Skeletal muscle satellite cell (primary cell): ENCODE measurements around the gene PPA2. TPM values are rescaled to one million over a fixed set of nuclear protein-coding genes. Genes with fewer than 3 reads are reported as not detected.
A peak's percentile ranks its signal among the peaks of the same experiment; 100 is the strongest.

Source experiments
- H3K27me3 ChIP-seq: 2 replicates; pipeline ENCODE4 v1.7.0; 2013; ENCODE audit warnings: low read length; ENCODE audit not compliant: control insufficient read depth, insufficient read depth
- H3K36me3 ChIP-seq: 2 replicates; pipeline ENCODE4 v1.7.0; 2013; ENCODE audit warnings: mild to moderate bottlenecking, control low read depth, low read length; ENCODE audit not compliant: insufficient read depth
- H3K4me1 ChIP-seq: 2 replicates; pipeline ENCODE4 v1.7.0; 2013; ENCODE audit warnings: low read length; ENCODE audit not compliant: control insufficient read depth, insufficient read depth
- H3K4me2 ChIP-seq: 2 replicates; pipeline ENCODE4 v1.7.0; 2013; ENCODE audit warnings: mild to moderate bottlenecking, low read length
- H3K4me3 ChIP-seq: 2 replicates; pipeline ENCODE4 v1.7.0; 2013; ENCODE audit warnings: low read length
- H3K9ac ChIP-seq: 2 replicates; pipeline ENCODE4 v1.7.0; 2013; ENCODE audit warnings: mild to moderate bottlenecking, low read depth, low read length, moderate library complexity
- H3K9me3 ChIP-seq: replicated peaks from 2 replicates; pipeline ENCODE4 v1.7.0; 2013; ENCODE audit warnings: mild to moderate bottlenecking, control low read depth, low read length
- total RNA-seq: library from RNA; depleted of rRNA; stranded (reverse); fragments of >200 nt; gene quantifications from 2 replicates; pipeline ENCODE4 v1.2.3, GENCODE V29; 2012; rRNA removed

The PPA2 gene
- 65.5 and 88.2 TPM in 2 replicates for total RNA-seq

- no peaks in the 10 kb centered on the region for H3K36me3 ChIP-seq
- H3K9ac ChIP-seq, result peak within 1 kb of the TSS; percentile 97
- peak within 1 kb of the TSS; percentile 94 for H3K4me3 ChIP-seq
- H3K27me3 ChIP-seq, result no peaks in the 10 kb centered on the region
- H3K9me3 ChIP-seq, result no peaks in the 10 kb centered on the region
- peaks cover 23% of the 10 kb centered on the region for H3K4me1 ChIP-seq
- peak within 1 kb of the TSS; percentile 96 for H3K4me2 ChIP-seq
Observed at GRCh38 chr4:105473324-105474098, at the start of gene PPA2. TSS of gene PPA2 (minus strand) at chr4:105474062. CDS start at chr4:105474050, 12 bp downstream.

DNA sequence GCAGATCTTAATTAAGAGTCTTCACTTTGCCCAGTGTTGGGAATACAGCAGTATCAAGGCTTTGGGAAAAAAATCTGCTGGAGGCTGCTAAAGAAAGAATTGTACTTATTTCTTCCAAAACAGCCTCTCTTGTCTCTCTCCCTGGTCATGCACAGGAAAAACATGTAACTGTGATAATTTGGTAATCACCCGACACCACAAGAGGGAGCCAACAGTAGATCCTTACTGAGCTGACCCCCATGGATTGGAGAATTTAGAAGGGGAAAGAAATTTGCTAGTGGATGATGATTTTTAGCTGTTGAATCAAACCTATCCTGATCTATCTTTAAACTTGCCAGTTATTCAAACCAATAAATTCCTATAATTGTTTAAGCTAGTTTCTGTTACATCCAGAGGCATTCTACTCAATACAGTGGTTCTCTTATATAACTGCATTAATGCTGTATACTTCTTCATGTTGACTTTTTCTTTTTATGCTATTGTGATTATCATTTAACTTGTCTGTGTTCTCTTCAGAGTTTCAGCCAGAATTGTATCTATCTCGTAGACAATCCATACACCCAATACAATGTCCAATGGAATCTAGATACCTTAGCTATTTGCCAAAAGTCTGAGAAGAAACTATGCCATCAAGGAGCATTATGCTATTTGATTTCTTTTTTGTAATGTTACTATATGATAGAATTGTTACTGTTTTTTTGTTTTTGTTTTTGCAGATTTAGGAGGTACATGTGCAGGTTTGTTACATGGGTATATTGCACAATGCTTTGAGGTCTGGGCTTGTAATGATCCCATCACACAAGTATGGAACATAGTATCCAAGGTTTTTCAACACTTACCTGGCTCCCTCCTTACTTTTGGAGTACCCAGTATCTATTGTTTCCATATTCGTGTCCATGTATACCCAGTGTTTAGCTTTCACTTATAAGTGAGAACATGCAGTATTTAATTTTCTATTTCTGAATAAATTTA lies 47.2 kb upstream of the PPA2 start:
- Histone ChIP-seq H3K4me1 (no peaks in the 10 kb centered on the region), H3K9me3 (no peaks in the 10 kb centered on the region), H3K4me2 (no peak overlapping the region), H3K9ac (no peak overlapping the region), H3K36me3 (no peaks in the 10 kb centered on the region), H3K27me3 (no peaks in the 10 kb centered on the region), H3K4me3 (no peak overlapping the region)

- Histone ChIP-seq H3K4me2 (no peak overlapping the region), H3K4me3 (no peak overlapping the region), H3K27me3 (no peaks in the 10 kb centered on the region), H3K9me3 (no peaks in the 10 kb centered on the region), H3K9ac (no peak overlapping the region), H3K36me3 (no peaks in the 10 kb centered on the region), H3K4me1 (no peaks in the 10 kb centered on the region)
Observed at GRCh38 chr4:105510245-105510644, 36.4 kb upstream of the PPA2 start.

- Histone ChIP-seq H3K4me2 (no peak overlapping the region), H3K9ac (no peak overlapping the region), H3K36me3 (no peaks in the 10 kb centered on the region)
Observed at GRCh38 chr4:105509714-105510113, 35.9 kb upstream of the PPA2 start.

DNA sequence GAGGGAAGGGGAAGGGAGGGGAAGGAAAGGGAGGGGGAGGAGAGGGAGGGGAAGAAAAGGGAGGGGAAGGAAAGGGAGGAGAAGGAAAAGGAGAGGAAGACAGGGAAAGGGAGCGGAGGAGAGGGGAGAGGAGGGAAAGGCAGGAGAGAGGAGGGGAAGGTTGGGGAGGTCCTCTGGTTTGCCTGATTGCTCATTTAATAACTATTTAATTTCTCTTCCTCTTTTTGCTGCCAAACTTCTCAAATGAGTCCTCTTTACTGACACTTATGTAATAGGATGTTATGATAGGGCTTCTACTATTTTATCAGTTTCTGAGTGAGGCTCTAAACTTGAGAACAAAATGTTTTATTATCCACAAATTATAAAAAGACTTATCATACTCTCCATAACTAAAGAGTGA lies 35.4 kb upstream of the PPA2 start:
- Histone ChIP-seq H3K4me2 (no peak overlapping the region), H3K27me3 (no peaks in the 10 kb centered on the region), H3K36me3 (no peaks in the 10 kb centered on the region), H3K9ac (no peak overlapping the region), H3K4me1 (no peaks in the 10 kb centered on the region), H3K4me3 (no peak overlapping the region), H3K9me3 (no peaks in the 10 kb centered on the region)

More at GRCh38 chr4:105509714-105510113, 35.9 kb upstream of the PPA2 start:
- Histone ChIP-seq H3K4me3 (no peak overlapping the region), H3K4me1 (no peaks in the 10 kb centered on the region), H3K27me3 (no peaks in the 10 kb centered on the region), H3K9me3 (no peaks in the 10 kb centered on the region)

- no peaks in the 10 kb centered on the region for H3K4me1 ChIP-seq
- H3K9ac ChIP-seq, result no peak overlapping the region
- H3K27me3 ChIP-seq, result no peaks in the 10 kb centered on the region
- H3K36me3 ChIP-seq, result no peaks in the 10 kb centered on the region
- no peak overlapping the region for H3K4me2 ChIP-seq
- no peaks in the 10 kb centered on the region for H3K9me3 ChIP-seq
- H3K4me3 ChIP-seq, result no peak overlapping the region
Observed at GRCh38 chr4:105504744-105505143, 30.9 kb upstream of the PPA2 start.

DNA sequence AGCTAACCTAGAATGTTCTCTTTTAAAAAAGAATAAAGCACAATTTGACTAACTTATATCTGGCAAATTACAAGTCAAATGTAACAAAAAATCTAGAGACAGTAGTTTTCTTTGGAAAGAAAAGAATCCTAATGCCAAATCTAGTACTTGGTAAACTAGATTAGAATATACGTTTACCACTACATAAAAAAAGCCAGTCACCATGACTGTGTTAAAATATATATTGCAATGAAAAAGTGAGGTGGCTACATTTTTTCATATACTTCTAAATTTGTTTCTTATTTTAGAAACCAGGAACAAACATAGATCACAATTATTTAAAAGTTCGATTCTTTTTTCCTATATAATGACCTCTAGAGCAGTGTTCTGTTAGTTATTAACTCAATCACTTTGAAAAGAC lies 29.6 kb upstream of the PPA2 start:
- Histone ChIP-seq H3K9ac (no peak overlapping the region), H3K4me2 (no peak overlapping the region), H3K4me1 (no peaks in the 10 kb centered on the region), H3K4me3 (no peak overlapping the region), H3K36me3 (no peaks in the 10 kb centered on the region), H3K9me3 (no peaks in the 10 kb centered on the region), H3K27me3 (no peaks in the 10 kb centered on the region)

- Histone ChIP-seq H3K4me3 (no peak overlapping the region), H3K27me3 (no peaks in the 10 kb centered on the region), H3K36me3 (no peaks in the 10 kb centered on the region), H3K4me1 (no peaks in the 10 kb centered on the region), H3K4me2 (no peak overlapping the region), H3K9ac (no peak overlapping the region), H3K9me3 (no peaks in the 10 kb centered on the region)
Observed at GRCh38 chr4:105496899-105497298, 23.0 kb upstream of the PPA2 start.

- H3K9me3 ChIP-seq, result no peaks in the 10 kb centered on the region
- H3K4me3 ChIP-seq, result no peak overlapping the region
- no peaks in the 10 kb centered on the region for H3K36me3 ChIP-seq
- H3K4me2 ChIP-seq, result no peak overlapping the region
- no peak overlapping the region for H3K9ac ChIP-seq
- H3K27me3 ChIP-seq, result peaks cover 4% of the 10 kb centered on the region
- no peaks in the 10 kb centered on the region for H3K4me1 ChIP-seq
Observed at GRCh38 chr4:105495667-105496066, 21.8 kb upstream of the PPA2 start.

GRCh38 chr4:105490523-105490922 lies 16.7 kb upstream of the PPA2 start:
- H3K27me3 ChIP-seq, result peaks cover 4% of the 10 kb centered on the region
- H3K4me1 ChIP-seq, result no peaks in the 10 kb centered on the region
- no peak overlapping the region for H3K4me3 ChIP-seq
- no peak overlapping the region for H3K4me2 ChIP-seq
- no peak overlapping the region for H3K9ac ChIP-seq
- H3K9me3 ChIP-seq, result no peaks in the 10 kb centered on the region
- no peaks in the 10 kb centered on the region for H3K36me3 ChIP-seq

GRCh38 chr4:105483840-105484239 lies 10.0 kb upstream of the PPA2 start:
- Histone ChIP-seq H3K4me3 (no peak overlapping the region), H3K9ac (no peak overlapping the region), H3K36me3 (no peaks in the 10 kb centered on the region), H3K4me1 (no peaks in the 10 kb centered on the region), H3K9me3 (no peaks in the 10 kb centered on the region), H3K4me2 (no peak overlapping the region), H3K27me3 (no peaks in the 10 kb centered on the region)
